Left cardiac atrium (tissue), 4 donors: ENCODE data around the gene CIT. TPM values are rescaled to one million over a fixed set of nuclear protein-coding genes. Genes with fewer than 3 reads are reported as not detected.
A peak's percentile ranks its signal among the peaks of the same experiment; 100 is the strongest.
"Not testable (repeated sequence)": the region's sequence is repeated elsewhere in the genome, so short reads cannot be mapped to it uniquely, and the experiment has no call there.

Experiments used
- ATAC-seq, 2 donors: fragments of 200-7000 bp; cut with Tn5 transposase; one replicate each; pipeline ENCODE4 v1.9.1; 2020; ENCODE audit warnings: mild to moderate bottlenecking in 2 of 2, moderate library complexity in 2 of 2
- DNase-seq: peaks from one replicate; pipeline ENCODE4 v3.0.0-alpha.2; 2020
- intact Hi-C, 2 donors: fragments of 100-400 bp; cut with DNase I; formaldehyde crosslinking; loops; one replicate each; pipeline versions ENCODE4 v1.14.1 to v1.15.1; 2022 to 2023
- total RNA-seq, 2 donors: library from RNA; stranded (reverse); fragmentation: NEBNext Ultra II Directional; extraction: Animal tissue kit (Norgen Biotek cat#: 25700); gene quantifications; one replicate each; pipeline ENCODE4 v1.2.1, GENCODE V29; 2021
- donor health status: DM: no; HTN: yes; CAD: no.
- donor health status: DM: no; HTN: yes; CAD: no; lungs with severe emphysema.
- donor health status: DM: yes; HTN: yes; CAD: no.
- donor health status: Dilated cardiomyopathy.

Gene CIT
- total RNA-seq, 2 donors from 2014 or later = 1.7 to 3.1 TPM

GRCh38 chr12:119714614-119715267, 162.4 kb downstream of the CIT start:
- DNase-seq (no peak), ATAC-seq (no peak)
- intact Hi-C loops = no loop called here

GRCh38 chr12:119713551-119714031, 163.5 kb downstream of the CIT start:
- intact Hi-C loops = no loop called here
- ATAC-seq (no peak), DNase-seq (no peak)

- DNase-seq (no peak), ATAC-seq (no peak)
- intact Hi-C loops = no loop called here
Measured at GRCh38 chr12:119712721-119713120, 164.4 kb downstream of the CIT start.

GRCh38 chr12:119711693-119712092, 165.4 kb downstream of the CIT start:
- no peak for DNase-seq
- ATAC-seq = no peak
- intact Hi-C loops = no loop called here

GRCh38 chr12:119710965-119711551, 166.1 kb downstream of the CIT start:
- no peak for ATAC-seq
- intact Hi-C loops = no loop called here
- no peak for DNase-seq

- no peak for ATAC-seq
- DNase-seq = no peak
- intact Hi-C loops = no loop called here
Measured at GRCh38 chr12:119710374-119710964, 166.7 kb downstream of the CIT start.

- DNase-seq, intact Hi-C loops, ATAC-seq: not testable (repeated sequence)
Measured at GRCh38 chr12:119706427-119706826, 170.7 kb downstream of the CIT start.

GRCh38 chr12:119705182-119705581, 171.9 kb downstream of the CIT start:
- no peak for DNase-seq
- no peak for ATAC-seq
- intact Hi-C loops = no loop called here

GRCh38 chr12:119704065-119704747, 172.9 kb downstream of the CIT start:
- ATAC-seq (peak; percentile 56 to 65), DNase-seq (no peak)
- intact Hi-C loops = no loop called here

GRCh38 chr12:119700078-119700477, 177.0 kb downstream of the CIT start:
- DNase-seq (no peak), ATAC-seq (no peak)
- intact Hi-C loops = no loop called here

- DNase-seq = no peak
- intact Hi-C loops = loop anchor here in 1 of 2 donors (10.0 kb wide), 1 partner anchor 86 kb away; no protein-coding TSS in a partner anchor
- ATAC-seq = no peak
Measured at GRCh38 chr12:119699199-119699760, 177.8 kb downstream of the CIT start.

GRCh38 chr12:119696943-119697342, 180.2 kb downstream of the CIT start:
- intact Hi-C loops = loop anchor here in 1 of 2 donors (10.0 kb wide), 1 partner anchor 88 kb away; no protein-coding TSS in a partner anchor

GRCh38 chr12:119695034-119695433, 182.1 kb downstream of the CIT start:
- no peak for DNase-seq
- intact Hi-C loops = loop anchor here in 1 of 2 donors (10.0 kb wide), 1 partner anchor 90 kb away; no protein-coding TSS in a partner anchor
- no peak for ATAC-seq

More at GRCh38 chr12:119696943-119697342, 180.2 kb downstream of the CIT start:
- no peak for DNase-seq
- no peak for ATAC-seq

GRCh38 chr12:119694111-119694510, 183.0 kb downstream of the CIT start:
- intact Hi-C loops = loop anchor here in 1 of 2 donors (10.0 kb wide), 1 partner anchor 91 kb away; no protein-coding TSS in a partner anchor
- no peak for DNase-seq
- ATAC-seq = no peak

- intact Hi-C loops = loop anchor here in 1 of 2 donors (10.0 kb wide), 1 partner anchor 91 kb away; no protein-coding TSS in a partner anchor
- DNase-seq = no peak
- ATAC-seq = no peak
Measured at GRCh38 chr12:119693511-119693910, 183.6 kb downstream of the CIT start.

GRCh38 chr12:119692997-119693396, 184.1 kb downstream of the CIT start:
- intact Hi-C loops = loop anchor here in 1 of 2 donors (10.0 kb wide), 1 partner anchor 92 kb away; no protein-coding TSS in a partner anchor
- DNase-seq (peak; percentile 73), ATAC-seq (peak; percentile 80 to 95)

- ATAC-seq = peak in 1 of 2 donors; percentile 40
Measured at GRCh38 chr12:119692410-119692809, 184.7 kb downstream of the CIT start.

GRCh38 chr12:119691202-119691810, 185.8 kb downstream of the CIT start:
- DNase-seq (no peak), ATAC-seq (no peak)
- intact Hi-C loops = loop anchor here in 1 of 2 donors (10.0 kb wide), 1 partner anchor 93 kb away; no protein-coding TSS in a partner anchor

More at GRCh38 chr12:119692410-119692809, 184.7 kb downstream of the CIT start:
- intact Hi-C loops = loop anchor here in 1 of 2 donors (10.0 kb wide), 1 partner anchor 92 kb away; no protein-coding TSS in a partner anchor
- no peak for DNase-seq
